MCF 10A (cell line): Measurements from ENCODE around the gene MYOCOS. TPM values are rescaled to one million over a fixed set of nuclear protein-coding genes. Genes with fewer than 3 reads are reported as not detected.
"Not testable (repeated sequence)": the region's sequence is repeated elsewhere in the genome, so short reads cannot be mapped to it uniquely, and the experiment has no call there.

ENCODE experiments used
- BruUV-seq: library from RNA; stranded (reverse); fragments of 400-500 nt; replicated peaks from 2 replicates; lab custom pipeline; 2021; lab: Mats Ljungman, UMichigan
- CTCF ChIA-PET: fragments of 300-600 bp; sonication (Branson Sonifier 250); formaldehyde crosslinking; extraction: SDS; loops from one replicate; lab custom pipeline; 2021; ENCODE audit warnings: antibody characterized with exemption, inconsistent platforms; lab: Yijun Ruan, JAX
- POLR2A ChIA-PET: fragments of 300-600, 350-650 bp; sonication (Branson Sonifier 250); formaldehyde crosslinking; extraction: SDS; loops from one replicate; lab custom pipeline; 2020; ENCODE audit warnings: antibody characterized with exemption, inconsistent platforms; lab: Yijun Ruan, JAX
- DNase-seq: peaks from one replicate; pipeline ENCODE4 v3.0.0-alpha.2; 2018; ENCODE audit not compliant: unreplicated experiment
- H3K27ac Mint-ChIP-seq: one replicate; pipeline ENCODE4 v1.8.0; 2022; ENCODE audit warnings: mild to moderate bottlenecking, low read depth, mixed read lengths; ENCODE audit not compliant: unreplicated experiment
- H3K27me3 Mint-ChIP-seq: one replicate; pipeline ENCODE4 v1.8.0; 2022; ENCODE audit warnings: mixed read lengths; ENCODE audit not compliant: insufficient read depth, unreplicated experiment
- H3K36me3 Mint-ChIP-seq: one replicate; pipeline ENCODE4 v1.8.0; 2022; ENCODE audit warnings: mild to moderate bottlenecking, moderate library complexity, mixed read lengths; ENCODE audit not compliant: insufficient read depth, unreplicated experiment
- H3K4me1 Mint-ChIP-seq: one replicate; pipeline ENCODE4 v1.8.0; 2022; ENCODE audit warnings: mixed read lengths; ENCODE audit not compliant: insufficient read depth, unreplicated experiment
- H3K4me3 Mint-ChIP-seq: one replicate; pipeline ENCODE4 v1.8.0; 2022; ENCODE audit warnings: mild to moderate bottlenecking, moderate library complexity, mixed read lengths; ENCODE audit not compliant: unreplicated experiment
- H3K9me3 Mint-ChIP-seq: one replicate; pipeline ENCODE4 v1.8.0; 2022; ENCODE audit warnings: mixed read lengths; ENCODE audit not compliant: unreplicated experiment
- intact Hi-C: fragments of 100-400 bp; cut with micrococcal nuclease; formaldehyde crosslinking; loops from 2 replicates; pipeline ENCODE4 v1.14.1; 2022
- total RNA-seq: library from RNA; stranded (reverse); gene quantifications from 2 replicates; pipeline ENCODE4 v1.2.3, GENCODE V29; 2022
- TF ChIP-seq, protein P1 (sequence below): fragments of 200-600 bp; IDR thresholded peaks from one replicate; pipeline ENCODE4 v1.8.0; 2022; ENCODE audit warnings: antibody characterized with exemption, mild to moderate bottlenecking; ENCODE audit not compliant: unreplicated experiment

MYOCOS gene
- total RNA-seq, 1 experiment from 2014 or later = 0.23 TPM

DNA sequence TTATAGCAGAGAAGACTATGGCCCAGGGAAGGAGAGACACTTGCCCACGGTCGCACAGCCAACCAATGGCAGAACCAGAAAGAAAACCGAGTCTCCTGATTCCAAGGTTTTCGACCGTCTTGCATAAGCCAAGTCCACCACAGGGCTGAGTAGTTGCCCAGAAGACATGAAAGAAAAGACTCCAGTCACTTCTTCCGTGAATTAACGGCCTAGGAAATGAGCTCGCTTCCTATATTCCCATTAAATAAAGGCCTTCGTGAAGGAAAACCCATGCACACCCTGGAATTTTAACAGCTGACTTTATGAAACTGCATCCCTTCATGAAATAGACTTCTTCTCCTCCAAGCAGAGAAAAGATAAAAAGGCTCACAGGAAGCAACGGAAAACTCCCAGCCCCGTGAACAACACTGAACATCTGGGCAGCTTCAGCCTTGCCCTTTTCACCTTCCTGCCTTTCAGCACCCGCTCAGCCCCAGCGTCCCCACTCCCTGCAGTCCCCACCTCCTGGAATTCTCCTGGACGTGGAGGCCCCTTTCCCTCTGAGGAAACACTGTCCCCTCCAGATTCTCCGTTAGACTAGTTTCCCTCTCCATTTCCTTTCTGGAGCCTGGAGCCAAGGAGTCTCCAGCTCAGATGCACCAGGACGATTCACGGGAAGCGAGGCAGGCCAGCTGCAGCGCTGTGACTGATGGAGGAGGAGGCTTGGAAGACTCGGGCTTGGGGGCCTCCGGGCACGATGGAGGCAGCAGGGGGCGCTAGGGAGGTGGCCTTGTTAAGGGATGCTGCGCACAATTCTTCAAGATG is 33.1 kb downstream of the MYOCOS start:
- POLR2A ChIA-PET = interaction anchor here (0.7 to 1.7 kb wide), 3 partner anchors 10 to 101 kb away, joined by 3 to 5 read pairs (median 4); no protein-coding TSS in a partner anchor

DNA sequence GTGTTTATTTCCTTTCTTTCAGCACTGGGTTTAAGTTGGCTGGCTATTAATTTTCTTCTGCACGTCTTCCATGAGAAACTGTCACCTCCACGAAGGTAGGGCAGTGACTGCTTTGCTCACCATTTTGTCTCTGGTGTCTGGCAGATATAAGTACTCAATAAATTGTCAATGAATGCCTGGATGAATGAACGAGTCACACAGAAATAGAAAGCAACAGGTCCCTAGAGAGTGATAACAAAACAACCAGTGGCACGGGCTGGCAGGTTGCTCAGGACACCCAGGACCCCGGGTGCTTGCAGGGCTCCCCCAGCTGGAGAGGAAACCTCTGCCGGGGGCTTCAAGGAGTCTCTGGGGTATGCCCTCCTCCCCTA is 33.7 kb downstream of the MYOCOS start:
- H3K4me1 Mint-ChIP-seq = no peaks in the 10 kb centered on the region
- DNase-seq = no peak
- no peaks in the 10 kb centered on the region for H3K9me3 Mint-ChIP-seq
- H3K4me3 Mint-ChIP-seq = no peak overlapping the region
- TF ChIP-seq, protein P1, sequence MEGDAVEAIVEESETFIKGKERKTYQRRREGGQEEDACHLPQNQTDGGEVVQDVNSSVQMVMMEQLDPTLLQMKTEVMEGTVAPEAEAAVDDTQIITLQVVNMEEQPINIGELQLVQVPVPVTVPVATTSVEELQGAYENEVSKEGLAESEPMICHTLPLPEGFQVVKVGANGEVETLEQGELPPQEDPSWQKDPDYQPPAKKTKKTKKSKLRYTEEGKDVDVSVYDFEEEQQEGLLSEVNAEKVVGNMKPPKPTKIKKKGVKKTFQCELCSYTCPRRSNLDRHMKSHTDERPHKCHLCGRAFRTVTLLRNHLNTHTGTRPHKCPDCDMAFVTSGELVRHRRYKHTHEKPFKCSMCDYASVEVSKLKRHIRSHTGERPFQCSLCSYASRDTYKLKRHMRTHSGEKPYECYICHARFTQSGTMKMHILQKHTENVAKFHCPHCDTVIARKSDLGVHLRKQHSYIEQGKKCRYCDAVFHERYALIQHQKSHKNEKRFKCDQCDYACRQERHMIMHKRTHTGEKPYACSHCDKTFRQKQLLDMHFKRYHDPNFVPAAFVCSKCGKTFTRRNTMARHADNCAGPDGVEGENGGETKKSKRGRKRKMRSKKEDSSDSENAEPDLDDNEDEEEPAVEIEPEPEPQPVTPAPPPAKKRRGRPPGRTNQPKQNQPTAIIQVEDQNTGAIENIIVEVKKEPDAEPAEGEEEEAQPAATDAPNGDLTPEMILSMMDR = peak; percentile 2
- intact Hi-C loops = no loop called here
- no peaks in the 10 kb centered on the region for H3K36me3 Mint-ChIP-seq
- POLR2A ChIA-PET = interaction anchor here (1.1 kb wide), 1 partner anchor 11 kb away, joined by 3 read pairs; no protein-coding TSS in a partner anchor
- H3K27me3 Mint-ChIP-seq = peaks cover 21% of the 10 kb centered on the region
- no peak overlapping the region for H3K27ac Mint-ChIP-seq
- CTCF ChIA-PET = interaction anchor here (0.7 to 6.2 kb wide), 4 partner anchors 11 to 59 kb away, joined by 3 to 33 read pairs (median 4); no protein-coding TSS in a partner anchor
- BruUV-seq = no TSS peak

More for the DNA sequence above, 33.1 kb downstream of the MYOCOS start:
- Mint-ChIP-seq H3K27me3 (peaks cover 21% of the 10 kb centered on the region), H3K4me1 (no peaks in the 10 kb centered on the region), H3K4me3 (no peak overlapping the region), H3K27ac (no peak overlapping the region), H3K9me3 (no peaks in the 10 kb centered on the region), H3K36me3 (no peaks in the 10 kb centered on the region)
- TF ChIP-seq, protein P1 = peak; percentile 41
- intact Hi-C loops = no loop called here
- CTCF ChIA-PET = interaction anchor here (0.6 to 6.2 kb wide), 7 partner anchors 9 to 264 kb away, joined by 3 to 33 read pairs (median 4); no protein-coding TSS in a partner anchor
- BruUV-seq = no TSS peak
- DNase-seq = peak; percentile 44

DNA sequence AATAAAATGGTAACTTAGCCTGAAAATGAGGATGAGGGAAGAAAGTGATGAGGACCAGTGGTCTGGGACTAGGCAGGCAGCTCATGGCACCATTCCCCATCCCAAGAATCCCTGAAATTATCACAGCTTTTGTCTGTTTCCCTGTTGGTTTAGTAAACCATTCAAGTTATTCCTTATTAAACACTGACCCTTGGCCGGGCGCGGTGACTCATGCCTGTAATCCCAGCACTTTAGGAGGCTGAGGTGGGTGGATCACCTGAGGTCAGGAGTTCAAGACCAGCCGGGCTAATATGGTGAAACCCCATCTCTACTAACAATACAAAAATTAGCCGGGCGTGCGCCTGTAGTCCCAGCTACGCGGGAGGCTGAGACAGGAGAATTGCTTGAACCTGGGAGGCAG is 34.2 kb downstream of the MYOCOS start:
- BruUV-seq, H3K4me1 Mint-ChIP-seq, H3K9me3 Mint-ChIP-seq, intact Hi-C loops, H3K4me3 Mint-ChIP-seq, H3K36me3 Mint-ChIP-seq, H3K27ac Mint-ChIP-seq, DNase-seq: not testable (repeated sequence)
- ChIA-PET CTCF (interaction anchor here (0.6 to 6.2 kb wide), 4 partner anchors 11 to 329 kb away, joined by 3 to 33 read pairs (median 3); no protein-coding TSS in a partner anchor), POLR2A (interaction anchor here (1.1 to 1.2 kb wide), 2 partner anchors 10 to 52 kb away, joined by 3 read pairs; no protein-coding TSS in a partner anchor)
- H3K27me3 Mint-ChIP-seq = peaks cover 21% of the 10 kb centered on the region

DNA sequence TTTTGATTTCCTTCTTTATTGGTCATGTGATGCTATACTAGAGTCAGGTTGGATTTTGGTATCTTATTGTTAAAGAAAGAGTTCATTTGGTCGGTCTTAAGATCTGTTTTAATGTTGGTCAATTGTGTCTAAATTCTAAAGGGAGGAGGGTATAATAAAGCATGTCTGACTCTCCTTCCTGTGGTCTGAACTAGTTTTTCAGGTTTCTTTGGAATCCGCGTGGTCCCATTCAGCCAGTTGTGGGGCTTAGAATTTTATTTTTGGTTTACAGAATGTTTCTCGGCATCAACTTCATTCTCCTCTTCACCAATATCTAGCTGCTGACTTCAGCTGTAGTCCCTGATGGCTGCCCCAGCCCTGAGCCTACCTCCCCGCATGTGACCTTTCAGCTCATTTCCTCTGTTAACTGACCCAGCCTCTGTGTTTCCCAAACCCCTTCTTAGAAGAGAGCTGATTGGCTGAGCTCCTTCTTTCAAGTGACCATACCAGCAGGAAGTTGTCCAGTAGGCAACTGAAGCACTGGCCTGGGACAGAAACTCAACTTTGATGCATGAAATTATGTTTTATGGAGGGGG is 39.1 kb downstream of the MYOCOS start:
- intact Hi-C loops = no loop called here
- ChIA-PET POLR2A (no interaction called here), CTCF (interaction anchor here (0.9 to 1.1 kb wide), 3 partner anchors 16 to 78 kb away, joined by 3 to 4 read pairs (median 3); no protein-coding TSS in a partner anchor)
- H3K27ac Mint-ChIP-seq = no peak overlapping the region
- H3K27me3 Mint-ChIP-seq = no peaks in the 10 kb centered on the region
- TF ChIP-seq, protein P1 = no peak
- BruUV-seq = no TSS peak
- H3K36me3 Mint-ChIP-seq = peaks cover 5% of the 10 kb centered on the region
- no peak for DNase-seq
- H3K9me3 Mint-ChIP-seq = no peaks in the 10 kb centered on the region
- no peak overlapping the region for H3K4me3 Mint-ChIP-seq
- H3K4me1 Mint-ChIP-seq = no peaks in the 10 kb centered on the region
